ENCODE measurements around the gene CDC40. TPM values are rescaled to one million over a fixed set of nuclear protein-coding genes. Genes with fewer than 3 reads are reported as not detected.

CDC40 gene
- total RNA-seq, 2 experiments from 2014 or later = 25.5 to 26.0 TPM

DNA sequence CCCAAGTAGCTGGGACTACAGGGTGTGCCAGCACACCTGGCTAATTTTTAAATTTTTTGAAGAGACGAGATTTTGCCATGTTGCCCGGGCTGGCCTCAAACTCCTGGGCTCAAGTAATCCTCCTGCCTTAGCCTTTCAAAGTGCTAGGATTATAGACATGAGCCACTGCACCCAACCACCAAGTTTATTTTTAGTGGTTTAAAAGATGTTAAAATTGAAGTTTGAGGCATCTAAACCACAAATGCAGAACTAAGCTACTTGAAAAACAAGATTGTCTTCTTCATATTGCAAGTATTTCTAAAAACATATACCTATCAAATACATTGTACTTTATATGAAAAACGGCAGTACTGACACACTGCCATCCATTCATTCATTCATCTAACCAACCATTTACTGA lies 32.4 kb upstream of the CDC40 start:
- intact Hi-C loops (cut with micrococcal nuclease) = no loop called here
- CTCF ChIA-PET = no interaction called here

DNA sequence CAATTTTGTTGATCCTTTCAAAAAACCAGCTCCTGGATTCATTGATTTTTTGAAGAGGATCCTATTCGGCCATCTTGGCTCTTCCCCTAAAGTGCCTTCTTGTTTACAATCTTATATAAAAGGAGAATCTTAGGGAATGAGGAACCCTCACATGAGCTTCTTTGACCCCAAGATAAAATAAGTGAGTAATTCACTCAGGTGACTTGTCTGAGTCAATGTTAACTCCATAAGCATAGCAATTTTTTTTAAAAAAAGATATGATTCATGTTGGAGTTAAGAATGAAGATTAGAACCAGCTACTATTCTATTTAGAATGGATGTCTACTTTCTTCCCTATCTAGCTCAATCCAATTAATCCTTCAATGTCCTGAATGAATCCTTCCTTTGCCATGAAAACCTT lies 21.7 kb upstream of the CDC40 start:
- H3K36me3 Mint-ChIP-seq (ENCODE audit: low read depth) = no peaks in the 10 kb centered on the region
- DNase-seq = no peak
- H3K4me3 Mint-ChIP-seq = no peak overlapping the region
- H3K9me3 Mint-ChIP-seq = no peaks in the 10 kb centered on the region
- H3K27me3 Mint-ChIP-seq = peaks cover 7% of the 10 kb centered on the region
- ATAC-seq = no peak
- ChIA-PET CTCF (interaction anchor here (0.6 kb wide), 1 partner anchor 1213 kb away, joined by 3 read pairs; no protein-coding TSS in a partner anchor), POLR2A (no interaction called here)
- no peaks in the 10 kb centered on the region for H3K4me1 Mint-ChIP-seq (ENCODE audit: low read depth)
- TF ChIP-seq CTCF (IDR thresholded peaks at IDR 0.05) = no peak
- H3K27ac Mint-ChIP-seq = no peak overlapping the region
- intact Hi-C loops (cut with micrococcal nuclease) = no loop called here

More for the DNA sequence above, 32.4 kb upstream of the CDC40 start:
- POLR2A ChIA-PET = no interaction called here
- Mint-ChIP-seq H3K27ac (no peak overlapping the region), H3K36me3 (ENCODE audit: low read depth) (no peaks in the 10 kb centered on the region), H3K9me3 (no peaks in the 10 kb centered on the region), H3K4me1 (ENCODE audit: low read depth) (no peaks in the 10 kb centered on the region), H3K27me3 (no peaks in the 10 kb centered on the region), H3K4me3 (no peak overlapping the region)
- no peak for TF ChIP-seq CTCF (IDR thresholded peaks at IDR 0.05)
- ATAC-seq (no peak), DNase-seq (no peak)

DNA sequence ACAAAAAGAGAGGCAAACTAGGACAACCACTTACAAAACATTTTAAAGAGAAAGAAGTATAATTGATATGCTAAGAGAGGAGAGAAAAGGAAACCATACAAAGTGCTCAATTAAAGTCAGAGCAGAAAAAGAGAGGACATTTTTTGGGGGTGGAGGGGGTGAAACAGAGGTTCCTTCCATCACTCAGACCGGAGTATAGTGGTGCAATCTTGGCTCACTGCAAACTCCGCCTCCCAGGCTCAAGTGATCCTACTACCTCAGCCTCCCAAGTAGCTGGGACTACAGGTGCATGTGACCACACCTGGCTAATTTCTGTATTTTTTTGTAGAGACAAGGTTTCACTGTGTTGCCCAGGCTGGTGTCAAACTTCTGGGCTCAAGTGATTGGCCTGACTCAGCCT lies 10.1 kb upstream of the CDC40 start:
- DNase-seq = no peak
- Mint-ChIP-seq H3K36me3 (ENCODE audit: low read depth) (no peaks in the 10 kb centered on the region), H3K9me3 (no peaks in the 10 kb centered on the region), H3K4me3 (no peak overlapping the region), H3K27ac (no peak overlapping the region), H3K27me3 (peaks cover 11% of the 10 kb centered on the region), H3K4me1 (ENCODE audit: low read depth) (no peaks in the 10 kb centered on the region)
- no peak for TF ChIP-seq CTCF (IDR thresholded peaks at IDR 0.05)
- ChIA-PET POLR2A (no interaction called here), CTCF (interaction anchor here (1.4 kb wide), 1 partner anchor 8 kb away, joined by 6 read pairs; no protein-coding TSS in a partner anchor)
- ATAC-seq = no peak
- intact Hi-C loops (cut with micrococcal nuclease) = no loop called here

GRCh38 chr6:110173506-110174132 lies 6.6 kb upstream of the CDC40 start:
- ATAC-seq (no peak), DNase-seq (no peak)
- Mint-ChIP-seq H3K9me3 (no peaks in the 10 kb centered on the region), H3K27ac (no peak overlapping the region), H3K27me3 (peaks cover 15% of the 10 kb centered on the region), H3K36me3 (ENCODE audit: low read depth) (no peaks in the 10 kb centered on the region), H3K4me3 (no peak overlapping the region), H3K4me1 (ENCODE audit: low read depth) (peaks cover 4% of the 10 kb centered on the region)
- POLR2A ChIA-PET = interaction anchor here (0.6 kb wide), 1 partner anchor 10 kb away, joined by 3 read pairs; no protein-coding TSS in a partner anchor
- intact Hi-C loops (cut with micrococcal nuclease) = no loop called here
- TF ChIP-seq CTCF (IDR thresholded peaks at IDR 0.05) = no peak
- CTCF ChIA-PET = no interaction called here

DNA sequence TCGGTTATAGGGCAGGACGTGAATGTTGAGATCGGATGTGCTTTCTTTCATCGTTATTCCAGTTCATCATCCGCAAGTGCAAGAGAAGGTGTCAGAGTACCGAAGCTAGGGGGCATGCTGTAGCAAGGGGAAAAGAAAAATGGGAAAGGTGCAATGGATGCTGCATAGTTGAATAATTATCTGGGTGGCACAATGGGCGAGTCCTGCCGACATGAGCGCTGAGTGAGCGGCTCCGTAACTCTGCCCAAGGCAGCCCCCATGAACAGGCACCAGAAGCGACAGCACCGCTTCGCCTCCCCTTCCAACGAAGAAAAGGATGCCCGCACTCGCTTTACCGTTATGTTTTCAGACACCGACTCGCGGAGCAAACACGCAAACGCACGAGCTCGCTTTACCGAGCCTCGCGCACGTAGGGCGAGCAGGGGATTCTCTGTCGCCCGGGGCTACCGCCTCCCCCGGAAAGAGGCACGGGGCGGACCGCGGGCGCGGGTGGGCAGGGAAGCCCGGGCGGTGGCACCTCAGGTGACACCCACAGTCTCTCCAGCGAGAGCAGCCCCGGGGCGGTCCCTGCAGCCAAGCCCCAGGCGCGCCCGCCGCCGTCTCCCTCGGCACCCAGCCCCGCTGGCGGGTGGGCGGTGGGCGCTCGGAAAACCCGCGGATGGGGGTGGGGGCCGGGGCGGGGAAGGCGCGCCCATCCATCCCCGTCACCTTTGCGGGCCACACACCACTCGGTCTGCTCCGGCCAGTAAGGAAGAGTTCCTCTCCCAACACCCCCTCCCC lies 1.4 kb upstream of the CDC40 start:
- H3K27me3 Mint-ChIP-seq = peaks cover 10% of the 10 kb centered on the region
- no peak for TF ChIP-seq CTCF (IDR thresholded peaks at IDR 0.05)
- peak; percentile 77 for DNase-seq
- ChIA-PET POLR2A (interaction anchor here (1.2 to 1.6 kb wide), 3 partner anchors 32 to 213 kb away, joined by 3 to 5 read pairs (median 4); no protein-coding TSS in a partner anchor), CTCF (interaction anchor here (0.7 to 2.9 kb wide), 8 partner anchors 10 to 213 kb away, joined by 3 to 8 read pairs (median 4); no protein-coding TSS in a partner anchor)
- peaks cover 4% of the 10 kb centered on the region for H3K4me1 Mint-ChIP-seq (ENCODE audit: low read depth)
- H3K9me3 Mint-ChIP-seq = no peaks in the 10 kb centered on the region
- peak; percentile 57 for ATAC-seq
- intact Hi-C loops (cut with micrococcal nuclease) = no loop called here
- H3K36me3 Mint-ChIP-seq (ENCODE audit: low read depth) = no peaks in the 10 kb centered on the region
- H3K27ac Mint-ChIP-seq = peak overlapping the region; percentile 13
- no peak overlapping the region for H3K4me3 Mint-ChIP-seq

Measured in activated CD8-positive, alpha-beta T cell treated with anti-CD3 and anti-CD28 coated beads for 36 hours (primary cell).